ENCODE results near the gene CCDC142. TPM values are rescaled to one million over a fixed set of nuclear protein-coding genes. Genes with fewer than 3 reads are reported as not detected.

The CCDC142 gene
- total and polyA plus RNA-seq, 3 experiments from 2014 or later: 9.7 to 22.8 (median 20.3) TPM

DNA sequence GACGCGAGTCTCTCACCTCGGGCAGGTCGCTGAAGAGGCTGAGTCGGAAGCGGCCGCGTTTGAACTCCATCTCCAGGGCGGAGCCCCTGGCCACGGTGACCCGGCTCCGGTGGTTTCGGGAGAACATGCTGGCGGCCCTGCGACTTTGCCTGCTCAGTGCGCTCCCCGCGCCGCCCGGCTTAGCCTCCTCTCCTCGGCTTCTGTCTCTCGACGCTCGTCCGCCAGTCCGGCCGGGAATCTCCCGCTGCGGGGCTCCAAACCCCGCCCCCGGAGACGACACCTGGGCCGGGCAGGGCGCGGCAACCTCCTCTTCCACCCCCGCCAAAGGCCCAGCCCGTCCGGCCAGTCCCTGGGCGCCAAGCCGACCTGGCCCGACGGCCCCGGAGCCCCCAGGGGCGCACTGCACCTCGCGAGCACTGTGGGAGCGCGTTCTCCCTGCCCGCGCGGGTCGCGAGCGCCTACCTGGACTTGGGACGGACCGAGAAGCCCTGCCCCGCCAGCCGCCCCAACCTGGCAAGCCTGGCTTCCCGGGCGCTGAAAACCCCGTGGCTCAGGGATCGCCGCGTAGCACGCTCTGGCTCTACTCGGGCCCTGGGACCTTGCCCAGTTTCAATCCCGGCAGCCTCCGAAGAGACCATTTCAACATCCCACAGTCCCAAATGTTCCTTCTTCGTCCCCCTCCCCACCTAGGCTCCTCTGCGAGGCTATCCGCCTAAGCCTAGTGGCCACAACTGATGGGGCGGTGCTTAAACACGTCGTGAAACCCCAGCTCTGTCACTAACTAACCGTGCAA is 40.9 kb downstream of the CCDC142 start, which contains the start of gene RTKN:
RTKN (minus strand) TSS at position 248 of the 793 bp plus-strand sequence; CDS start at position 127, 121 bp downstream.
- Histone ChIP-seq H3K4me3 (ENCODE audit: low read length) (peak within 1 kb of the TSS; percentile 22), H3K27me3 (ENCODE audit: insufficient read depth, low read length, poor library complexity, severe bottlenecking) (peaks cover 26% of the 10 kb centered on the region), H3K4me1 (ENCODE audit: insufficient read depth, low read length) (peaks cover 8% of the 10 kb centered on the region), H3K9me3 (ENCODE audit: low read length) (no peaks in the 10 kb centered on the region), H3K36me3 (ENCODE audit: insufficient read depth, low read length) (no peaks in the 10 kb centered on the region), H3K27ac (ENCODE audit: low read depth, low read length) (no peak within 1 kb of the TSS)
- Mint-ChIP-seq H3K9me3 (peaks cover 0 to 2% (median 0%) of the 10 kb centered on the region in 5 donors), H3K27ac (peak within 1 kb of the TSS in 4 of 8 donors; percentile 48 to 81 (median 66)), H3K36me3 (no peaks in the 10 kb centered on the region), H3K4me3 (peak within 1 kb of the TSS; percentile 48 to 78 (median 66)), H3K4me1 (peaks cover 6 to 20% (median 8%) of the 10 kb centered on the region in 3 donors), H3K27me3 (peaks cover 27 to 37% of the 10 kb centered on the region in 2 donors)
- POLR2A ChIA-PET: interaction anchor here (0.5 kb wide), 1 partner anchor 263 kb away, joined by 5 read pairs; no protein-coding TSS in a partner anchor
- peak in 3 of 5 donors; percentile 24 to 40 (median 33) for DNase-seq
- CTCF ChIA-PET: no interaction called here

DNA sequence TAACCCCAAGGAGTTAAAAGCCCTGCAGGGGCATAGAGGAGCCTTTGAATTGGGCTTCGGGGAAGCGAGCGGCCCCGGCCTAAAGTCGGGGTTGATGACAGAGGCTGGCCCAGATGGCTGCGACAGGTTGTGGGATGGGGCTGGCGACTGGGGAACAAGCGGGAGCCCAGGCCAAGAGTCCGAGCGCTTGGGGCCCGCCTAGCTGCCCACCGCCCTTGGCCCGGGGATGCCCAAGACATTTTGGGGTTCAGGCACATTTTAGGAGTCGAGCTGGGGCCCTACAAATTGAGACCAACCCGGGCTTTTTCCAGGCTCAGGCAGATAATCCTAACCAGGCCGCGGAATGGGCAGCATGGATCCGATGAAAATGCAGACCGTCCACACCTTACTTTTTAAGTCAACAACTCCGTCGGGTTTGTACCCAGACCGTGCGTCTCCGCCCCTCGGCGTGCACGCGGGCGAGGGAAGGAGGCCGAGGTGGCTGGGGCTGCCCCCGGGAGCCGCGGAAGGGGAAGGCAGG is 41.6 kb downstream of the CCDC142 start:
- H3K27ac Mint-ChIP-seq: peak overlapping the region in 2 of 8 donors; percentile 52 to 55

DNA sequence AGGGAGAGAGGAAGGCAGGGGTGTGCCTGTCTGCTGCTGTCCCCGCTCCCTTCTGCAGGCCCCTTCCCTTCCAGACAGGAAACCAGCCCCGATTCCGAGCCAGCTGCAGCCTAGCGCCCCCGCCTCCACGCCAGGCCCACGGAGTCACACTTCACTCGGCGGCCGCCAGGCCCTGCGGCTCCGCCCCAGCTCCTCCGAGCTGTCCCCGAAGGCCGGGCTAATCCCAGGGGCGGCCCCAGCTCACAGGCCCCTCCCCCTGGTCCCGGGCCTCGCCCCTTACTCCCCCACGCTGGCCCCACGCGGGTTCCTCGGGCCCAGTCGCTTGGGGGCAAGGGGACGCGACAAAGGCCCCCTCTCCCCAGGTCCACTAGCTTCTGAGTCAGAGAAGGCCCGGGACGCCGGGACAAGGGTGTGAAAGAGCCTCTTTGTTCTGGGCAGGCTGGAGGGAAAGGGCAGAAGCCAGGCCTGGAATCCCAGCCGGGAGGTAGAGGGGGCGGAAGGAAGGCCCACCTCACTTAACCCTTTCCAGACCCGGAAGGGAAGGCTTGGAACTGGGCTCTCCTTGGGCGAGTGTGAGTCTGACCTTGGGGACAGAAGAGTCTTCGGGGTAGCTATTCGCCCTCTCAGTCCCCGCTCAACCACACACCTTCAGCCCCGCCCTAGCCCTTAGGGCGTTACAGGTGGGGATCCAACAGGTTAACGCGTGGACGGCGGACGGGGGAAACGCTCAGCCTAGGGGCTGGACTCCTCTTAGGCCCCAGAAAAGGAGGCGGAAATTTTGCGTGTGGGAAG is 42.2 kb downstream of the CCDC142 start:
- H3K27me3 ChIP-seq (ENCODE audit: insufficient read depth, low read length, poor library complexity, severe bottlenecking): peaks cover 26% of the 10 kb centered on the region
- H3K4me3 Mint-ChIP-seq: peak overlapping the region in 6 of 7 donors; percentile 41 to 60 (median 52)

More for the DNA sequence above, 41.6 kb downstream of the CCDC142 start:
- H3K36me3 ChIP-seq (ENCODE audit: insufficient read depth, low read length): no peaks in the 10 kb centered on the region
- Mint-ChIP-seq H3K27me3 (peaks cover 27 to 37% of the 10 kb centered on the region in 2 donors), H3K36me3 (no peaks in the 10 kb centered on the region), H3K4me3 (peak overlapping the region in 5 of 7 donors; percentile 15 to 73 (median 41)), H3K9me3 (peaks cover 0 to 2% (median 0%) of the 10 kb centered on the region in 5 donors), H3K4me1 (peaks cover 6 to 20% (median 8%) of the 10 kb centered on the region in 3 donors)
- H3K27ac ChIP-seq (ENCODE audit: low read depth, low read length): no peak overlapping the region
- ChIA-PET POLR2A (interaction anchor here (1.1 kb wide), 1 partner anchor 13 kb away, joined by 4 read pairs; the partner anchor contains the start of gene INO80B), CTCF (no interaction called here)
- H3K27me3 ChIP-seq (ENCODE audit: insufficient read depth, low read length, poor library complexity, severe bottlenecking): peaks cover 26% of the 10 kb centered on the region
- H3K4me1 ChIP-seq (ENCODE audit: insufficient read depth, low read length): peaks cover 8% of the 10 kb centered on the region
- no peak overlapping the region for H3K4me3 ChIP-seq (ENCODE audit: low read length)
- no peak for DNase-seq
- H3K9me3 ChIP-seq (ENCODE audit: low read length): no peaks in the 10 kb centered on the region

DNA sequence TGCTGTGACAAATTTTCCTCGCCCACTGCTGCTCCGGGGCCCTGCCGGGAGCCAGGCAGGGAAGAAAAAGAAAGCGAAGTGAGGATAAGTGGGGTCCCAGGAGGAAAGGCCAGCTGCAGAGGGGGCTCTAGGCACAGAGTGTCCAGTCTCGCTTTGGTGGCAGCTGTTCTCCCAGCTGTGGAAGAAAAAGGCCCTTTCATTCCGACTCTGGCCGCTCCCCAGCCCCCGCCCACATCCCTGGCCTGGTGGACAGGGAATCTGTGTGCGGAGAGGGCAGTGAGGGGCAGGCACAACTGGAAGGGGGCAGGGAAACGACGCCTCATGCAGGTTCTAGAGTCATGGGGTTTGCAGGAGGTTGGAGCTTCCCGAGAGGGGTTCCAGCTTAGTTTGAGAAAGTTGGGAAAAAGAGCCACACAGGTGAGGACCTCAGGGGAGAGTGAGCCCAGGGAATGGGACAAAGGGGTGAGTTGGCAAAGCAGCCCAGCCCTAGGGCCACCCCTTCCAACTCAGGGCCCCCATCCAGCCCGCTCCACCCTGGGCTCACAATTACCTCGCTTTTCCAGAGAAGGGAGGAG is 42.9 kb downstream of the CCDC142 start:
- H3K4me3 Mint-ChIP-seq: peak overlapping the region in 5 of 7 donors; percentile 19 to 59 (median 29)
- H3K27me3 Mint-ChIP-seq: peaks cover 25 to 33% of the 10 kb centered on the region in 2 donors
- peaks cover 6 to 20% (median 8%) of the 10 kb centered on the region in 3 donors for H3K4me1 Mint-ChIP-seq
- peaks cover 0 to 2% (median 0%) of the 10 kb centered on the region in 5 donors for H3K9me3 Mint-ChIP-seq
- Histone ChIP-seq H3K27ac (ENCODE audit: low read depth, low read length) (peak overlapping the region; percentile 38), H3K4me1 (ENCODE audit: insufficient read depth, low read length) (peaks cover 8% of the 10 kb centered on the region), H3K4me3 (ENCODE audit: low read length) (peak overlapping the region; percentile 22), H3K9me3 (ENCODE audit: low read length) (no peaks in the 10 kb centered on the region), H3K27me3 (ENCODE audit: insufficient read depth, low read length, poor library complexity, severe bottlenecking) (peaks cover 26% of the 10 kb centered on the region), H3K36me3 (ENCODE audit: insufficient read depth, low read length) (no peaks in the 10 kb centered on the region)
- H3K36me3 Mint-ChIP-seq: no peaks in the 10 kb centered on the region
- POLR2A ChIA-PET: interaction anchor here (1.1 kb wide), 1 partner anchor 15 kb away, joined by 4 read pairs; the partner anchor contains the start of gene INO80B
- CTCF ChIA-PET: interaction anchor here (1.0 kb wide), 2 partner anchors 43 to 190 kb away, joined by 3 read pairs; partner anchors contain the start of genes CCDC142 and TTC31
- DNase-seq: no peak
- peak overlapping the region in 3 of 8 donors; percentile 58 to 72 (median 60) for H3K27ac Mint-ChIP-seq

More for the DNA sequence above, 42.2 kb downstream of the CCDC142 start:
- Mint-ChIP-seq H3K27me3 (peaks cover 27 to 37% of the 10 kb centered on the region in 2 donors), H3K36me3 (no peaks in the 10 kb centered on the region), H3K27ac (peak overlapping the region in 2 of 8 donors; percentile 55 to 60), H3K4me1 (peaks cover 6 to 20% (median 8%) of the 10 kb centered on the region in 3 donors), H3K9me3 (peaks cover 0 to 2% (median 0%) of the 10 kb centered on the region in 5 donors)
- Histone ChIP-seq H3K27ac (ENCODE audit: low read depth, low read length) (peak overlapping the region; percentile 38), H3K4me1 (ENCODE audit: insufficient read depth, low read length) (peaks cover 8% of the 10 kb centered on the region), H3K4me3 (ENCODE audit: low read length) (peak overlapping the region; percentile 22), H3K9me3 (ENCODE audit: low read length) (no peaks in the 10 kb centered on the region), H3K36me3 (ENCODE audit: insufficient read depth, low read length) (no peaks in the 10 kb centered on the region)
- ChIA-PET POLR2A (interaction anchor here (1.1 kb wide), 1 partner anchor 14 kb away, joined by 4 read pairs; the partner anchor contains the start of gene INO80B), CTCF (interaction anchor here (1.0 kb wide), 2 partner anchors 42 to 191 kb away, joined by 3 read pairs; partner anchors contain the start of genes CCDC142 and TTC31)
- peak in 2 of 5 donors; percentile 27 to 36 for DNase-seq

DNA sequence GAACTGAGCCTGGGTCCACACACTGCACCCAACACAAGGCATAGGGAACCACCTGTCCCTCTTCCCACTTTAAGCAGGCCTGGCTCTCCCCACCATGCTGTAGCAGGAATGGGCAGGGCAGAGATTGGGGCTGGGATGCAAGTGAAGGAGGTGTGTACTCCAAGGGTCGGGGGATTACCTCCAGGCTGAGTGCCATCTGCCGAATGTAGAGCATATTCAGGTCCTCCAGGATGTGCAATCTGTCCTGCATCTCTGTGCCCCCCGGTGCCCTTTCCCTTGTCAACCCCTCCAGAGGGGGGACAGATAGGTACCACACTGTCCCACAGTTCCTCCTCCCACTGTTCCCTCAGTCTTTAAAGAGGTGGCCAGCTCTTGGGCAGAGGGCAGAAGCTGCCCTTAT is 43.4 kb downstream of the CCDC142 start:
- peak overlapping the region in 1 of 8 donors; percentile 45 for H3K27ac Mint-ChIP-seq
- H3K9me3 Mint-ChIP-seq: peaks cover 0 to 2% (median 0%) of the 10 kb centered on the region in 5 donors
- Histone ChIP-seq H3K4me3 (ENCODE audit: low read length) (no peak overlapping the region), H3K4me1 (ENCODE audit: insufficient read depth, low read length) (peaks cover 8% of the 10 kb centered on the region), H3K27me3 (ENCODE audit: insufficient read depth, low read length, poor library complexity, severe bottlenecking) (peaks cover 26% of the 10 kb centered on the region), H3K36me3 (ENCODE audit: insufficient read depth, low read length) (no peaks in the 10 kb centered on the region), H3K9me3 (ENCODE audit: low read length) (no peaks in the 10 kb centered on the region), H3K27ac (ENCODE audit: low read depth, low read length) (peak overlapping the region; percentile 38)
- POLR2A ChIA-PET: no interaction called here
- no peak for DNase-seq
- peaks cover 23 to 28% of the 10 kb centered on the region in 2 donors for H3K27me3 Mint-ChIP-seq
- CTCF ChIA-PET: interaction anchor here (1.0 kb wide), 1 partner anchor 190 kb away, joined by 3 read pairs; no protein-coding TSS in a partner anchor
- no peaks in the 10 kb centered on the region for H3K36me3 Mint-ChIP-seq
- H3K4me3 Mint-ChIP-seq: no peak overlapping the region
- peaks cover 6 to 20% (median 8%) of the 10 kb centered on the region in 3 donors for H3K4me1 Mint-ChIP-seq

DNA sequence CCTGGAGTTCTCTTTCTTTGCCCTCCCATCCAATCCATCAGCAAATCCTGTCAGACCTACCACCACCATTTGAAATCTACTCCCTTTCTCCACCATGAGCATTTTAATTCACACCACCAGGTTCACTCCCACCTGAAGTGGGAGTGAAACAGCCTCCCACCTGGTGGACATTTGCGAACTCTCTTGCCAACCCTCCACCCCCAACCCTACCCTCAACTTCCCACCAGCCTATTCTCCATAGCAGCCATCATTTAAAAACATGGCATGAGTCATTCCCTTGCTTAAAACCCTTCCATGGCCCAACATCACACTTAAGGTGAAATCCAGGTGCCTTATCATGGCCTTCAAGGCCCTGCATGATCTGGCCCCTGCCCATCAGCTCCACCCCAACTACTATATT is 44.5 kb downstream of the CCDC142 start:
- peaks cover 17 to 22% of the 10 kb centered on the region in 2 donors for H3K27me3 Mint-ChIP-seq
- Histone ChIP-seq H3K4me3 (ENCODE audit: low read length) (no peak overlapping the region), H3K9me3 (ENCODE audit: low read length) (no peaks in the 10 kb centered on the region), H3K36me3 (ENCODE audit: insufficient read depth, low read length) (no peaks in the 10 kb centered on the region), H3K4me1 (ENCODE audit: insufficient read depth, low read length) (peaks cover 8% of the 10 kb centered on the region), H3K27ac (ENCODE audit: low read depth, low read length) (no peak overlapping the region), H3K27me3 (ENCODE audit: insufficient read depth, low read length, poor library complexity, severe bottlenecking) (peaks cover 26% of the 10 kb centered on the region)
- DNase-seq: no peak
- H3K36me3 Mint-ChIP-seq: no peaks in the 10 kb centered on the region
- peaks cover 0 to 2% (median 0%) of the 10 kb centered on the region in 5 donors for H3K9me3 Mint-ChIP-seq
- peaks cover 6 to 20% (median 8%) of the 10 kb centered on the region in 3 donors for H3K4me1 Mint-ChIP-seq
- peak overlapping the region in 1 of 8 donors; percentile 2 for H3K27ac Mint-ChIP-seq
- no peak overlapping the region for H3K4me3 Mint-ChIP-seq
- ChIA-PET POLR2A (no interaction called here), CTCF (no interaction called here)
